Nephron progenitor cell (in vitro differentiated cells): ENCODE results near the gene TMPRSS12.

Source experiments
- DNase-seq: peaks from one replicate; pipeline ENCODE4 v3.0.0; 2021
- H3K27ac Mint-ChIP-seq: 2 replicates; pipeline ENCODE4 v1.8.0; 2021; ENCODE audit warnings: mild to moderate bottlenecking, moderate library complexity, mixed read lengths
- H3K27me3 Mint-ChIP-seq: 2 replicates; pipeline ENCODE4 v1.8.0; 2021; ENCODE audit warnings: mild to moderate bottlenecking, low read depth, mixed read lengths; ENCODE audit not compliant: poor library complexity
- H3K36me3 Mint-ChIP-seq: 2 replicates; pipeline ENCODE4 v1.8.0; 2021; ENCODE audit warnings: low read depth, mixed read lengths
- H3K4me1 Mint-ChIP-seq: 2 replicates; pipeline ENCODE4 v1.8.0; 2021; ENCODE audit warnings: mixed read lengths
- H3K4me3 Mint-ChIP-seq: 2 replicates; pipeline ENCODE4 v1.8.0; 2021; ENCODE audit warnings: mild to moderate bottlenecking, moderate library complexity, mixed read lengths
- H3K9me3 Mint-ChIP-seq: 2 replicates; pipeline ENCODE4 v1.8.0; 2021; ENCODE audit warnings: mild to moderate bottlenecking, moderate library complexity, mixed read lengths
- TF ChIP-seq, protein P1 (sequence below): fragments of 200-600 bp; sonication (generic); IDR thresholded peaks from 2 replicates; pipeline ENCODE4 v1.5.0; 2021; ENCODE audit warnings: antibody characterized with exemption

Gene TMPRSS12

DNA sequence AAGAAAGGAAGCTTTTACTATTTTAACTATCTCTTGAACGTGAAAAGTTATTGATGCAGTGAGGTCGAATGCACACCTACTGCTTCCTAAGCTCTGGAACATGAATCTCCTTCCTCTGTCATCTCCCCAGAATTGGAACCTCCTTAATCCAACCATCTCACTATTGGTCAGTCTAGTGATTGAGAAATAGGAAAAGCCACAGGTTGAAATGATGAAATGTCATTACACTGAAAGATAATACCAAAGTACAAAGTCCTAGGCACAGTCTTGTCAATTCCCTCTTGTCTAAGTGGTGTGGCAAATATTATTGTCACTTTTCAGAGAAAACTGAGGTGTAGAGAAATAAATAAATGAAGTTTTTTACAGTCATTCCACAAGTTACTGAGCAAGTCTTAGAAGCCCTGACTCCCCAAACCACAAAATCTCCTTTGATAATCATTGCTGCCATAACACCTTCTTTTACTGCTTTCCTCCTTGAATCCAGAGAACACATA is 90.1 kb downstream of the TMPRSS12 start:
- TF ChIP-seq, protein P1, sequence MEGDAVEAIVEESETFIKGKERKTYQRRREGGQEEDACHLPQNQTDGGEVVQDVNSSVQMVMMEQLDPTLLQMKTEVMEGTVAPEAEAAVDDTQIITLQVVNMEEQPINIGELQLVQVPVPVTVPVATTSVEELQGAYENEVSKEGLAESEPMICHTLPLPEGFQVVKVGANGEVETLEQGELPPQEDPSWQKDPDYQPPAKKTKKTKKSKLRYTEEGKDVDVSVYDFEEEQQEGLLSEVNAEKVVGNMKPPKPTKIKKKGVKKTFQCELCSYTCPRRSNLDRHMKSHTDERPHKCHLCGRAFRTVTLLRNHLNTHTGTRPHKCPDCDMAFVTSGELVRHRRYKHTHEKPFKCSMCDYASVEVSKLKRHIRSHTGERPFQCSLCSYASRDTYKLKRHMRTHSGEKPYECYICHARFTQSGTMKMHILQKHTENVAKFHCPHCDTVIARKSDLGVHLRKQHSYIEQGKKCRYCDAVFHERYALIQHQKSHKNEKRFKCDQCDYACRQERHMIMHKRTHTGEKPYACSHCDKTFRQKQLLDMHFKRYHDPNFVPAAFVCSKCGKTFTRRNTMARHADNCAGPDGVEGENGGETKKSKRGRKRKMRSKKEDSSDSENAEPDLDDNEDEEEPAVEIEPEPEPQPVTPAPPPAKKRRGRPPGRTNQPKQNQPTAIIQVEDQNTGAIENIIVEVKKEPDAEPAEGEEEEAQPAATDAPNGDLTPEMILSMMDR, result no peak
- Mint-ChIP-seq H3K9me3 (no peaks in the 10 kb centered on the region), H3K36me3 (peaks cover 12% of the 10 kb centered on the region), H3K4me3 (no peak overlapping the region), H3K27me3 (no peaks in the 10 kb centered on the region), H3K27ac (peak overlapping the region; percentile 36), H3K4me1 (peaks cover 39% of the 10 kb centered on the region)
- DNase-seq, result no peak

DNA sequence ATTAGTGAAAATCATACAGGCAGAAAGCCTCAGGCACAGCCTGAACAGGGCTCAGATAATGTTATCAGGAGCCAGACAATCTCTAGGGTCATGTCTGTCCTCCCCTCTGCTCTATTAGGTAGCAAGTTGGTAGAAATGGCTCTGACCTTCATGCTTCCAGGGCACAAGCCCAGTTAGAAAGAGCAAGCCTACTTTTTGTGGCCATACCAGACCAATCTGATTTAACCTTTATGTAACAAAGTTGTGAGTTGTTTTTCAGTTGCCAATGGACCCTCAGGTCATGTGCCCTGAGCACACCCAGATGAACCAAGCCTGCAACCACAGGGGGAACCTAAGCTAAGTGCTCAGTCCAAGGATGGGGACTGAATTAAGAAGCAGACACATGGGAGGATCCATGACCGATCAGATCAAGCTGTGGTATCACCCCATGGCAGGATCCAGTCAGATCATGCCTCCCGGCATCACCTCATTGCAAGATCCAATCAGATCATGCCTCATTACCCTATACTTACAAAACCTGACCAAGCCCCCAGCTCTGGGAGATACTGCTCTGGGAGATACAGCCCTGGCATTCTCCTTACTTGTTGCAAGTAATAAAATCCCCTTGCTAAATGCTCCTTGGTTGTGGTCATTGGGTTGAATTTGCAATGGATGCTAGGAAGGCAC is 90.9 kb downstream of the TMPRSS12 start:
- Mint-ChIP-seq H3K36me3 (peaks cover 12% of the 10 kb centered on the region), H3K4me3 (no peak overlapping the region), H3K27me3 (no peaks in the 10 kb centered on the region), H3K9me3 (no peaks in the 10 kb centered on the region), H3K4me1 (peaks cover 32% of the 10 kb centered on the region), H3K27ac (peak overlapping the region; percentile 36)
- TF ChIP-seq, protein P1, result no peak
- DNase-seq, result no peak

DNA sequence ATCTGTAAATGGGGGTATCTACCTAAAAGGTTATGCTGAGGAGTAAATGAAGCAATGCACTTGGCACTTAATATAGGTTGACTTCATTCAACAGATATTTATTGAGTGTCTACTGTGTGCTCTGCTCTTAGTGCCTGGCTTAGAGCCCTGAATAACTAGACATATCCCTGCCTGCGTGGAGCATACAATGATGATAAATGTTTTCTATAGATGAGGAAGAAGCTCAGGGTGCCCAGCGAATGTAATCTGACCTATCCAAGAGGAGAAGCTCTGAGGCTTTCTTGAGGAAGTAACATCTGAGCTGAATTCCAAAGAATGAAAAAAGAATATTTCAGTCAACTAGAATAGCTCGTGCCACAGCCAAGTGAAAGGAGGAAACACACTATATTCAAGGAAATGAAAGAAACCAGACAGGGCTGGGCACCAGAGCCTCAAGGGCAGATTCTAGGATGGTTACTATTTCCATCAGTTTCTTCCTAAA is 91.7 kb downstream of the TMPRSS12 start:
- TF ChIP-seq, protein P1, result no peak
- no peaks in the 10 kb centered on the region for H3K9me3 Mint-ChIP-seq
- no peak overlapping the region for H3K4me3 Mint-ChIP-seq
- peaks cover 12% of the 10 kb centered on the region for H3K36me3 Mint-ChIP-seq
- peaks cover 29% of the 10 kb centered on the region for H3K4me1 Mint-ChIP-seq
- DNase-seq, result no peak
- H3K27me3 Mint-ChIP-seq, result no peaks in the 10 kb centered on the region
- peak overlapping the region; percentile 73 for H3K27ac Mint-ChIP-seq

DNA sequence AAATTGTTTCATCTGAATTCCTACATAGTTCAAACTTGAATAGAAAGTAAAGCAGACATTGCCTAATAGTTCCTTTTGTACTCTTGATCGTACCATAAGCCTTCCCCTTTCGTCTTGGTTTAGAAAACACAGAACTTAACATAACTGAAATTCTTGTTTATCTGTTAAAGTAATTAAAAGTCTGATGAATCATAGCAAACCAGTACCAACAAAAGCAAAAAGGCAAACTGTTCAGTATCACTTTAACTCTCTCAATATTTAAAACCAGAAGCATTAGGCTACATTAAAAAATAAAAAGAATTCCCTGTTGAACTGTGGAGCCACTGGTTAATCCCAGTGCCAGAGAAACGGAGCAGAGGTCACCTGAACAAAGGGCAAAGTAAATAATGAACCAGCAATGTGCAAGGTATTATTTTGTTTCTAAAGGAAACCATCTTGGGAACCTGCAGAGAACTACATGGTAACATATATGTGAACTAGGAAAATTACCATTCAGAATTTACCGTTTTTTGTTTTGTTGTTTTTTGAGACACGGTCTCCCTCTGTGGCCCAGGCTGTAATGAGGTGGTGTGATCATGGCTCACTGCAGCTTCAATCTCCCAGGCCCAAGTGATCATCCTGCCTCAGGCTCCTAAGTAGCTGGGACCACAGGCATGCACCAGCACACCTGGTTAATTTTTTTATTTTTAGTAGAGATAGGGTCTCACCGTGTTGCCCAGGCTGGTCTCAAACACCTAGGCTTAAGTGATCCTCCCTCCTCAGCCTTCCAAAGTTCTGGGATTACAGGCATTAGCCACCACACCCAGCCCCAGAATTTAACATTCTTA is 92.5 kb downstream of the TMPRSS12 start:
- Mint-ChIP-seq H3K4me3 (no peak overlapping the region), H3K36me3 (peaks cover 7% of the 10 kb centered on the region), H3K27ac (peak overlapping the region; percentile 66), H3K27me3 (no peaks in the 10 kb centered on the region), H3K4me1 (peaks cover 29% of the 10 kb centered on the region), H3K9me3 (no peaks in the 10 kb centered on the region)
- TF ChIP-seq, protein P1, result no peak
- DNase-seq, result no peak

DNA sequence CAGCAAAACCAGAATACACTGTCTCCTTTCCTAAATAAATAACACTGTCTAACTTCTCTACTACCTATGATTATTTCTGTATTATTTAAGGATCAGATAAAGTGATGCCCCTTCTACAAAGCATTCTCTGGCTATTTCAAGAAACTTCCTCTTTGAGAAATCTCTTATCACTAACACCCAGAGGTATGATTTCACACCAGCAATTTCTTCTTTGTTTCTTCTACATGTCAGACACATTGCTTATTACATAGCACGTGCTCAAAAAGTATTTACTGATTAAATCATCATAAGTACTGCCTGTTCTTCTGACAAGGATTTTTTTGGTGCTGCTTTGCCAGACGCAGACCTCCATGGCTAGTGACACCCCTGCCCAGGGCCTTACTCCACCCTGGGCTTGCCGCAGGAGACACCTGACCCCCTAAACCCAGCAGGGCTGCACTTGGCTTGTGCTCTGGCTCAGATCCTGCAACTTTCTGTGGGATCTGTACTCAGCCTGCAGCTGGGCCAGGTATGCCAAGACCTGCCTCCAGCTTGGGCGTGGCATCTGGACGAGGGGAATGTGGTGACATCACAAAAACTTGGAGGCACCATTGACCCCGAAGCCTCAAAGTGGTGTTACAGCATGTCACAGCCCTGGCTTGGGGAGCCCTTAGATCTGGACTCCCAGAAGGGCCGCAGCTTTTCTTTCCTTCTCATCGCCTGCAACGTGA is 94.2 kb downstream of the TMPRSS12 start:
- Mint-ChIP-seq H3K27me3 (peaks cover 2% of the 10 kb centered on the region), H3K4me3 (no peak overlapping the region), H3K4me1 (peaks cover 29% of the 10 kb centered on the region), H3K27ac (peak overlapping the region; percentile 2), H3K36me3 (no peaks in the 10 kb centered on the region), H3K9me3 (no peaks in the 10 kb centered on the region)
- no peak for DNase-seq
- TF ChIP-seq, protein P1, result no peak
